Left ventricle myocardium inferior (tissue), 1 donor: ENCODE data around the gene CHL1. TPM values are rescaled to one million over a fixed set of nuclear protein-coding genes. Genes with fewer than 3 reads are reported as not detected.

Source experiments
- DNase-seq: peaks from one replicate; pipeline ENCODE4 v3.0.0-alpha.2; 2020
- H3K27ac ChIP-seq: fragments of 200-600 bp; replicated peaks from 2 replicates; pipeline ENCODE4 v1.8.0; 2021
- H3K27me3 ChIP-seq: fragments of 200-600 bp; 2 replicates; pipeline ENCODE4 v1.8.0; 2021; ENCODE audit warnings: low read depth
- H3K36me3 ChIP-seq: fragments of 200-600 bp; 2 replicates; pipeline ENCODE4 v1.8.0; 2021
- H3K4me1 ChIP-seq: fragments of 200-600 bp; 2 replicates; pipeline ENCODE4 v1.8.0; 2021
- H3K4me3 ChIP-seq: fragments of 200-600 bp; 2 replicates; pipeline ENCODE4 v1.8.0; 2021; ENCODE audit warnings: mild to moderate bottlenecking, moderate library complexity
- H3K9me3 ChIP-seq: fragments of 200-600 bp; replicated peaks from 2 replicates; pipeline ENCODE4 v1.8.0; 2021
- intact Hi-C: fragments of 100-400 bp; cut with micrococcal nuclease; formaldehyde crosslinking; loops from one replicate; pipeline ENCODE4 v1.11.0; 2022
- total RNA-seq: library from RNA; stranded (reverse); fragmentation: NEBNext Ultra II Directional; extraction: Animal tissue kit (Norgen Biotek cat#: 25700); gene quantifications from one replicate; pipeline ENCODE4 v1.2.1, GENCODE V29; 2021
- TF ChIP-seq, protein P1 (sequence below): fragments of 200-600 bp; IDR thresholded peaks from 2 replicates; pipeline ENCODE4 v1.8.0; 2021; ENCODE audit warnings: antibody characterized with exemption, mild to moderate bottlenecking, borderline replicate concordance
- donor health status: DM: no; HTN: yes; CAD: no; lungs with severe emphysema.

Gene CHL1
- total RNA-seq, 1 donor from 2014 or later = 8.8 TPM

DNA sequence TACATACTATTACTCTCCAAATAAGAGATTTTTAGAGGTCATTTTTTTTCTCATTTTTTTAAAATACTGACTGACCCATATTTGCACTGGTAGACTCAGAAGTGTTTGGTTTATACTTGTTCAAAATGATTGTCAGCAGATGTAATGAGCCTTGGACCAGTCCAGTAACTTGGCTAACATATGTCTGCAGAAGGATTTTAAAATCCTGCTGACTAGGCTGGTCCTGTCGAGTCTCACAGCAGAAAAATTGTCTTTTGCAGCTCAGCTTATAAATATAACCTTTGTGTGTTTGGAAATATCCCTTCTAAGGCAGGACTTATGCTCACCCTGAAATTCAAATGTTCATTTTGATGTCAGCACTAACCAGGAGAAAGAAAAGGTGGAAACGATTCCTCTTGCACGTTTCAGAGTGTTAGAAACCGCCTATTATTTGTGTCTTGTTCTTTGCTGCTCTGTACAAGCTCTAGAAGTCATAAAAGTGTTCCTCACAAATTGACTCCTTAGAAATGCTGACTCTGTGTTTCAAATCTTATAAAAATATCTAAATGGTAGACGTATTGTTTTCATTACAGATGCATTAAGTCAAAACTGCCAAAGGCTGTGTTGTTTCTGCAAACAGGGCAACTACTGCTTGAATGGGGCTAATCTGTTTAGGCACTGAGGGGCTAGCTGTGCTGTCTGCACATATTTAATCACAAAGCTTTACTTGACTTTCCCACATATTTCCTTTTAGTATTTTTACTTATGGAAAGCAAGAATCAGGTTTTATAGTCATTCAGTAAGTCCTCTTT, 95.3 kb downstream of the CHL1 start:
- TF ChIP-seq, protein P1, sequence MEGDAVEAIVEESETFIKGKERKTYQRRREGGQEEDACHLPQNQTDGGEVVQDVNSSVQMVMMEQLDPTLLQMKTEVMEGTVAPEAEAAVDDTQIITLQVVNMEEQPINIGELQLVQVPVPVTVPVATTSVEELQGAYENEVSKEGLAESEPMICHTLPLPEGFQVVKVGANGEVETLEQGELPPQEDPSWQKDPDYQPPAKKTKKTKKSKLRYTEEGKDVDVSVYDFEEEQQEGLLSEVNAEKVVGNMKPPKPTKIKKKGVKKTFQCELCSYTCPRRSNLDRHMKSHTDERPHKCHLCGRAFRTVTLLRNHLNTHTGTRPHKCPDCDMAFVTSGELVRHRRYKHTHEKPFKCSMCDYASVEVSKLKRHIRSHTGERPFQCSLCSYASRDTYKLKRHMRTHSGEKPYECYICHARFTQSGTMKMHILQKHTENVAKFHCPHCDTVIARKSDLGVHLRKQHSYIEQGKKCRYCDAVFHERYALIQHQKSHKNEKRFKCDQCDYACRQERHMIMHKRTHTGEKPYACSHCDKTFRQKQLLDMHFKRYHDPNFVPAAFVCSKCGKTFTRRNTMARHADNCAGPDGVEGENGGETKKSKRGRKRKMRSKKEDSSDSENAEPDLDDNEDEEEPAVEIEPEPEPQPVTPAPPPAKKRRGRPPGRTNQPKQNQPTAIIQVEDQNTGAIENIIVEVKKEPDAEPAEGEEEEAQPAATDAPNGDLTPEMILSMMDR = no peak
- intact Hi-C loops = no loop called here
- no peaks in the 10 kb centered on the region for H3K36me3 ChIP-seq
- H3K4me3 ChIP-seq = no peak overlapping the region
- no peaks in the 10 kb centered on the region for H3K4me1 ChIP-seq
- no peaks in the 10 kb centered on the region for H3K27me3 ChIP-seq
- no peaks in the 10 kb centered on the region for H3K9me3 ChIP-seq
- DNase-seq = no peak
- no peak overlapping the region for H3K27ac ChIP-seq

DNA sequence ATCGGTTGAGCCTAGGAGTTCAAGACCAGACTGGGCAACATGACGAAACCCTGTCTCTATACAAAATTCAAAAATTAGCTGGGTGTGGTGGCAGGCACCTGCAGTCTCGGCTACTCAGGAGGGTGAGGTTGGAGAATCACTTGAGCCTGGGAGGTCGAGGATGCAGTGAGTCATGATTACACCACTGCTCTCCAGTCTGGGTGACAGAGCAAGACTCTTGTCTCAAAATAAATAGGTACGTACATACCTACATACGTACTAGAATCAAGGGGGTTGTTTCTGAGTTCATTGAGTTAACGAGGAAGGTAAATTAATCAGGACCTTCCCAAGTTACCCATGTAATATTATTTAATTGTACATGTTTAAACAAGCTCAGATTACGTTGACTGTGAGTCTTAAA, 97.5 kb downstream of the CHL1 start:
- Histone ChIP-seq H3K36me3 (no peaks in the 10 kb centered on the region), H3K4me3 (no peak overlapping the region), H3K27me3 (no peaks in the 10 kb centered on the region), H3K9me3 (no peaks in the 10 kb centered on the region), H3K4me1 (no peaks in the 10 kb centered on the region), H3K27ac (no peak overlapping the region)
- no peak for DNase-seq
- TF ChIP-seq, protein P1 = no peak
- intact Hi-C loops = no loop called here

DNA sequence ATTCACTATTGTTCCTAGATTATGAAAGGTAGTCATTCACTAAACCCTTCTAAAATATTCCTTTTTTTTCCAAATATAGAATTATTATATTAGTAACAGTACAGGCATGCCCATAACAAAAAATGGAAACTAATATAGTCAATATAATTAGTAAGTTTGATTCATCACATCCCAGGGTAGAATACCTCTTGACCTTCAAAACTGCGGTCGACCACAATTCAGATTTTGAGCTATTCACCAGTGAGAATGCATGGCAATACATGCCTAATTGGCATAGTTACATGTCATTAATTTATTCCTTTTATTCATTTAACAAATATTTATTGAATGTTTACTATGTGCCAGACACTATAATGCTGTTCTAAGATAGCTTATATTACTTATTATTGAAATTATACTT, 98.0 kb downstream of the CHL1 start:
- Histone ChIP-seq H3K4me1 (no peaks in the 10 kb centered on the region), H3K27me3 (no peaks in the 10 kb centered on the region), H3K36me3 (no peaks in the 10 kb centered on the region), H3K4me3 (no peak overlapping the region), H3K27ac (no peak overlapping the region), H3K9me3 (no peaks in the 10 kb centered on the region)
- no peak for DNase-seq
- TF ChIP-seq, protein P1 = no peak
- intact Hi-C loops = no loop called here

DNA sequence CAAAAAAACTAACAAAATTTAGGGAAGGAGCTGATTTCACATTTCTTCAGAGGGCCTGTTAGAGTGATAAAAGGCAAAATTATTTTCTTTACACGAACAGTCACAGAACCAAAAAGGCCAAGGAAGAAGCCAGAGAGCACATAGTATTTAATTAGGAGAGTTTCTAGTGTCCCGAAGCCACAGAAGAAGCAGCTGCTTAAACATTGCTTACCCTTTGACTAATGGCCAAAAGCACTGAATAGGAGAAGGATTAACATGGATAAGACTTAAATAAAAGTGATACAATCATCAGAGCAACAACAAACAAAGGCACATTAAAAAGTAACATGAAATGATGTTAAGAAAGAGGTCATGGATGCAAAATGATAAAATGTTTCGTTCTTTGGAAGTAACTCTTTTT, 98.6 kb downstream of the CHL1 start:
- H3K27me3 ChIP-seq = no peaks in the 10 kb centered on the region
- H3K27ac ChIP-seq = no peak overlapping the region
- TF ChIP-seq, protein P1 = no peak
- H3K36me3 ChIP-seq = no peaks in the 10 kb centered on the region
- no peaks in the 10 kb centered on the region for H3K9me3 ChIP-seq
- intact Hi-C loops = no loop called here
- no peaks in the 10 kb centered on the region for H3K4me1 ChIP-seq
- no peak for DNase-seq
- no peak overlapping the region for H3K4me3 ChIP-seq

DNA sequence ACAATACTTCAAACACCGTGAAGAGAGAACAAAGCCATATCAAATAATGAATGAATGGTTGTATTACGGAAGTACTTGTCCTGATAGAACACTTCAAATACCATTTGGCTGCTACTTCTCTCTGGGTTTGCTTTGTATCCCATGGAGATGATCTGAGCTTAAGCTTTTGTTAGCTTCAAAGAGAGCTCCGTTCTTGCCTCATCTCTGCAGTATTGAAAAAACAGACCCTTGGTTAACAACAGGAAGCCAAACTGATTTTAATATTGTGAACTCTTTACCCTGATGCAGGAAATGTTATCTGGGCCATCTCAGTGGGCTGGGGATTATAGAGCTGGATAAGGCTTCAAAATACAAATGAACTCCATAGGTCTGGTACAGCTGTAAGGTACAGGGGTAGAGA, 101.0 kb downstream of the CHL1 start:
- Histone ChIP-seq H3K27me3 (no peaks in the 10 kb centered on the region), H3K9me3 (peaks cover 4% of the 10 kb centered on the region), H3K36me3 (no peaks in the 10 kb centered on the region), H3K27ac (no peak overlapping the region), H3K4me3 (no peak overlapping the region), H3K4me1 (no peaks in the 10 kb centered on the region)
- no peak for DNase-seq
- intact Hi-C loops = no loop called here
- TF ChIP-seq, protein P1 = no peak
